Panc1 (cell line): Measurements from ENCODE around the gene FARP2. TPM values are rescaled to one million over a fixed set of nuclear protein-coding genes. Genes with fewer than 3 reads are reported as not detected.

Experiments
- ATAC-seq: fragments of 200-7000 bp; cut with Tn5 transposase; 2 replicates; pipeline ENCODE4 v1.9.1; 2020; ENCODE audit warnings: mild to moderate bottlenecking, moderate library complexity
- BruUV-seq: library from RNA; stranded (reverse); fragments of 400-500 nt; replicated peaks from 2 replicates; lab custom pipeline; 2021; lab: Mats Ljungman, UMichigan
- CTCF ChIA-PET: fragments of 300-600 bp; sonication (Branson Sonifier 250); formaldehyde crosslinking; loops from one replicate; lab custom pipeline; 2022; ENCODE audit warnings: antibody characterized with exemption; lab: Charles Lee
- POLR2A ChIA-PET: fragments of 300-600 bp; sonication (Branson Sonifier 250); formaldehyde crosslinking; loops from one replicate; lab custom pipeline; 2022; ENCODE audit warnings: antibody characterized with exemption; lab: Charles Lee
- DNase-seq: peaks from one replicate; pipeline ENCODE4 v3.0.0-alpha.2; 2010; ENCODE audit warnings: low read depth, low spot score
- H3K27ac ChIP-seq: 2 replicates; pipeline ENCODE4 v1.5.1; 2011; ENCODE audit warnings: mild to moderate bottlenecking, low read length, inconsistent platforms
- H3K27me3 ChIP-seq: fragments of 200-500 bp; sonication (Bioruptor generic); 2 replicates; pipeline ENCODE4 v1.6.0; 2014; ENCODE audit warnings: low read length, inconsistent platforms; ENCODE audit not compliant: control insufficient read depth, insufficient read depth
- H3K36me3 ChIP-seq: fragments of 200-500 bp; sonication (Bioruptor generic); 2 replicates; pipeline ENCODE4 v1.5.1; 2014; ENCODE audit warnings: inconsistent platforms, mild to moderate bottlenecking, low read length, moderate library complexity; ENCODE audit not compliant: control insufficient read depth, insufficient read depth
- H3K4me1 ChIP-seq: 2 replicates; pipeline ENCODE4 v1.5.1; 2011; ENCODE audit warnings: inconsistent platforms, mild to moderate bottlenecking, low read length, moderate library complexity; ENCODE audit not compliant: control insufficient read depth, insufficient read depth
- H3K4me3 ChIP-seq, 2 experiments: 2 replicates each; pipeline ENCODE4 v1.5.1; 2011 to 2012; ENCODE audit warnings: low read depth in 2 of 2, low read length in 2 of 2, mild to moderate bottlenecking in 2 of 2, inconsistent platforms in 1 of 2, moderate library complexity in 1 of 2
- H3K9me3 ChIP-seq: fragments of 200-500 bp; sonication (Bioruptor generic); 2 replicates; pipeline ENCODE4 v1.5.1; 2014; ENCODE audit warnings: low read depth, mild to moderate bottlenecking, inconsistent platforms, low read length, moderate library complexity; ENCODE audit not compliant: control insufficient read depth, insufficient read depth
- CTCF ChIP-seq: fragments of 450-650 bp; IDR thresholded peaks from 2 replicates; pipeline ENCODE4 v1.5.1; 2017; ENCODE audit warnings: mild to moderate bottlenecking
- POLR2AphosphoS5 ChIP-seq: IDR thresholded peaks from 2 replicates; pipeline ENCODE4 v1.6.1; 2012; ENCODE audit warnings: mild to moderate bottlenecking, low read depth, low read length, moderate library complexity
- REST ChIP-seq, 2 experiments: IDR thresholded peaks; 2 replicates each; pipeline ENCODE4 v1.6.1; 2011 to 2012; ENCODE audit warnings: low read depth in 2 of 2, control low read depth in 1 of 2, low read length in 1 of 2, mild to moderate bottlenecking in 1 of 2, moderate library complexity in 1 of 2; ENCODE audit not compliant: insufficient read depth in 1 of 2
- SIN3A ChIP-seq: IDR thresholded peaks from 2 replicates; pipeline ENCODE4 v1.6.1; 2012; ENCODE audit warnings: low read depth, mild to moderate bottlenecking, low read length, moderate library complexity, borderline replicate concordance; ENCODE audit not compliant: insufficient read depth
- TCF7L2 ChIP-seq: IDR thresholded peaks from 2 replicates; pipeline ENCODE4 v1.6.1; 2011; ENCODE audit warnings: mild to moderate bottlenecking, low read depth, low read length, inconsistent platforms
- in situ Hi-C: cut with HindIII; loops from 2 replicates; pipeline ENCODE4 v1.10.0; 2016; ENCODE audit warnings: low sequenced_read_pairs, low pct_unique_long_range_greater_than_20kb
- intact Hi-C: fragments of 100-400 bp; cut with micrococcal nuclease; formaldehyde crosslinking; loops from one replicate; pipeline ENCODE4 v1.10.0; 2022; ENCODE audit not compliant: unreplicated experiment
- total RNA-seq: library from RNA; stranded (reverse); gene quantifications from one replicate; pipeline ENCODE4 v1.2.1, GENCODE V29; 2021; ENCODE audit not compliant: unreplicated experiment

FARP2 gene
- total RNA-seq, 1 experiment from 2014 or later, result 80.3 TPM

- intact Hi-C loops, result no loop called here
- POLR2A ChIA-PET, result no interaction called here
- H3K4me3 ChIP-seq, result no peak overlapping the region
- no peak for DNase-seq
- H3K27ac ChIP-seq, result no peak overlapping the region
- no peak for ATAC-seq
- no peaks in the 10 kb centered on the region for H3K27me3 ChIP-seq
- H3K4me1 ChIP-seq, result peaks cover 4% of the 10 kb centered on the region; the same call in 1 of the 2 replicates
- no peak for TF ChIP-seq REST (IDR thresholded peaks at IDR 0.05; ENCODE audit: insufficient read depth in 1 of 2, low read depth in 2 of 2, low read length in 1 of 2)
- no peak for TF ChIP-seq TCF7L2
- no peak for TF ChIP-seq POLR2AphosphoS5
- no peak for TF ChIP-seq CTCF
- TF ChIP-seq SIN3A, result no peak
- in situ Hi-C loops, result no loop called here
- CTCF ChIA-PET, result no interaction called here
- BruUV-seq, result no TSS peak
- no peaks in the 10 kb centered on the region for H3K36me3 ChIP-seq
- no peaks in the 10 kb centered on the region for H3K9me3 ChIP-seq
Observed at GRCh38 chr2:241535871-241536655, 180.0 kb downstream of the FARP2 start.

GRCh38 chr2:241538838-241539615 lies 182.9 kb downstream of the FARP2 start:
- Histone ChIP-seq H3K9me3 (no peaks in the 10 kb centered on the region), H3K4me1 (peaks cover 4% of the 10 kb centered on the region; the same call in 1 of the 2 replicates), H3K27ac (no peak overlapping the region), H3K36me3 (no peaks in the 10 kb centered on the region), H3K4me3 (no peak overlapping the region), H3K27me3 (no peaks in the 10 kb centered on the region)
- no peak for TF ChIP-seq SIN3A
- TF ChIP-seq POLR2AphosphoS5, result no peak
- no peak for TF ChIP-seq REST (IDR thresholded peaks at IDR 0.05; ENCODE audit: insufficient read depth in 1 of 2, low read depth in 2 of 2, low read length in 1 of 2)
- no peak for TF ChIP-seq CTCF
- TF ChIP-seq TCF7L2, result no peak
- POLR2A ChIA-PET, result no interaction called here
- in situ Hi-C loops (no loop called here), intact Hi-C loops (no loop called here)
- BruUV-seq, result no TSS peak
- CTCF ChIA-PET, result no interaction called here
- ATAC-seq (no peak), DNase-seq (no peak)
